Keratinocyte (primary cell): ENCODE results near the gene FCSK.

Source experiments
- CTCF ChIP-seq, 3 experiments: IDR thresholded peaks in 1 of 3; conservative IDR thresholded peaks in 1 of 3; optimal IDR thresholded peaks in 1 of 3; 2 replicates in 2 of 3; 3 replicates in 1 of 3; pipeline versions ENCODE3 to v1.5.1; 2011; ENCODE audit warnings: low read length in 3 of 3, mild to moderate bottlenecking in 3 of 3, moderate library complexity in 2 of 3, control low read depth in 1 of 3, inconsistent platforms in 1 of 3; ENCODE audit not compliant: insufficient read depth in 2 of 3; ENCODE audit errors: extremely low read depth in 1 of 3
- EZH2 ChIP-seq: IDR thresholded peaks from one replicate; pipeline ENCODE4 v1.6.1; 2012; ENCODE audit warnings: inconsistent platforms, mild to moderate bottlenecking, low read length, moderate library complexity

- no peak for TF ChIP-seq CTCF (optimal IDR thresholded peaks at IDR 0.05 in 1 of 3, IDR thresholded peaks at IDR 0.05 in 1 of 3, conservative IDR thresholded peaks at IDR 0.05 in 1 of 3; ENCODE audit: extremely low read depth in 1 of 3, insufficient read depth in 2 of 3, low read length in 3 of 3)
- TF ChIP-seq EZH2, result no peak
Measured at GRCh38 chr16:70483426-70483825, 29.0 kb downstream of the FCSK start.
